ENCODE results near the gene OAS1.

GRCh38 chr12:112860181-112860580 lies 46.6 kb upstream of the OAS1 start:
- TF ChIP-seq, protein P1, sequence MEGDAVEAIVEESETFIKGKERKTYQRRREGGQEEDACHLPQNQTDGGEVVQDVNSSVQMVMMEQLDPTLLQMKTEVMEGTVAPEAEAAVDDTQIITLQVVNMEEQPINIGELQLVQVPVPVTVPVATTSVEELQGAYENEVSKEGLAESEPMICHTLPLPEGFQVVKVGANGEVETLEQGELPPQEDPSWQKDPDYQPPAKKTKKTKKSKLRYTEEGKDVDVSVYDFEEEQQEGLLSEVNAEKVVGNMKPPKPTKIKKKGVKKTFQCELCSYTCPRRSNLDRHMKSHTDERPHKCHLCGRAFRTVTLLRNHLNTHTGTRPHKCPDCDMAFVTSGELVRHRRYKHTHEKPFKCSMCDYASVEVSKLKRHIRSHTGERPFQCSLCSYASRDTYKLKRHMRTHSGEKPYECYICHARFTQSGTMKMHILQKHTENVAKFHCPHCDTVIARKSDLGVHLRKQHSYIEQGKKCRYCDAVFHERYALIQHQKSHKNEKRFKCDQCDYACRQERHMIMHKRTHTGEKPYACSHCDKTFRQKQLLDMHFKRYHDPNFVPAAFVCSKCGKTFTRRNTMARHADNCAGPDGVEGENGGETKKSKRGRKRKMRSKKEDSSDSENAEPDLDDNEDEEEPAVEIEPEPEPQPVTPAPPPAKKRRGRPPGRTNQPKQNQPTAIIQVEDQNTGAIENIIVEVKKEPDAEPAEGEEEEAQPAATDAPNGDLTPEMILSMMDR (IDR thresholded peaks at IDR 0.05; ENCODE audit: low read length): no peak
- TF ChIP-seq EZH2 (IDR thresholded peaks at IDR 0.05; ENCODE audit: borderline replicate concordance, low read length): no peak

Data from OCI-LY1 (cell line).